Measurements from ENCODE around the gene GPR84.

Gene GPR84

DNA sequence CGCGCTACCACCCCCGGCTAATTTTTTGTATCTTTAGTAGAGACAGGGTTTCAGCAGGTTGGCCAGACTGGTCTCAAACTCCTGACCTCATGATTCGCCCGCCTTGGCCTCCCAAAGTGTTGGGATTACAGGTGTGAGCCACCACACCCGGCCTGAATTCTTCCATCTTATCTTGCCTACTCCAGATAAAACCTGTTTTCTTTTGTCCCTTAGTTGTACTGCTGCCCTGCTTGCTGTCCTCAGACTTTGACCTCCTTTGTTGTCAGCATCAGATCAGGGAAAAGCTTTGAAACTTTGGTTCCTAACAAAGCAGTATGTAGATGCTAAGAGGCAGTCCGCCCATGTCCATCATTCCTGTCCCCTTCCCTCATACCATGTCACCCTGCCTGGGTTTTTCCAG lies 23.4 kb downstream of the GPR84 start:
- Histone ChIP-seq H3K27me3 (ENCODE audit: control insufficient read depth in 2 of 2, insufficient read depth in 2 of 2, low read length in 2 of 2) (no peaks in the 10 kb centered on the region), H3K27ac (ENCODE audit: low read depth in 2 of 2, low read length in 2 of 2) (no peak overlapping the region), H3K4me1 (ENCODE audit: control insufficient read depth in 2 of 2, insufficient read depth in 2 of 2, low read length in 2 of 2) (peaks cover 0 to 4% of the 10 kb centered on the region in 2 donors), H3K9me3 (ENCODE audit: control insufficient read depth in 2 of 2, low read length in 2 of 2) (no peaks in the 10 kb centered on the region), H3K4me3 (ENCODE audit: low read length in 2 of 2) (no peak overlapping the region), H3K9ac (ENCODE audit: low read depth in 1 of 2, low read length in 2 of 2) (no peak overlapping the region), H3K36me3 (ENCODE audit: control insufficient read depth in 2 of 2, insufficient read depth in 2 of 2, low read length in 2 of 2) (peaks cover 32 to 40% of the 10 kb centered on the region in 2 donors)

DNA sequence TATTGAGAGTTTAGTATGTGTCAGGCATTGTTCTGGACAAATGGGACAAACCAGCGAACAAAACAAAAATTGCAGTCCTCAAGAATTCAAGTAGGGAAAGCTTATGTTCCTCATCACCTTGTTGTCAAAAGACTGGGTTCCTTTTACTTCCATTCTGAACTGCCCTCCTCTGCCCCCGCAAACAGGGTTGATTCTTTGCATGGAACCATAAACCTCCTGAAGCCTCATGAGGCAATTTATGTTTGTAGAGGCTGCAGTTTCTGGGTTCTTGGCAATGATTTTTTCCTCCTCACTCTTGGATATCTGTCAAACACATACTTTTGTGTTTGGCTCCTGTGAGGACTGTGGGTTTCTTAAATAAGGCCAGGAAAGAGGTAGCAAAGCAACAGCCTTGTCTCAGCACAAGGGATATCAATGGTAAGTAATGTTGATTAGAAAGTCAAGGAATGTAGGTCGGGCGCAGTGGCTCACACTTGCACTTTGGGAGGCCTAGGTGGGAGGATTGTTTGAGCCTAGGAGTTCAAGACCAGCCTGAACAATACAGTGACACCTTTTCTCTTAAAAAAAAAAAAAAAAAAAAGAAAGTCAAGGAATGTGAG lies 25.5 kb downstream of the GPR84 start:
- Histone ChIP-seq H3K9ac (ENCODE audit: low read depth in 1 of 2, low read length in 2 of 2) (no peak overlapping the region), H3K27ac (ENCODE audit: low read depth in 2 of 2, low read length in 2 of 2) (no peak overlapping the region), H3K4me1 (ENCODE audit: control insufficient read depth in 2 of 2, insufficient read depth in 2 of 2, low read length in 2 of 2) (peaks cover 0 to 4% of the 10 kb centered on the region in 2 donors)

DNA sequence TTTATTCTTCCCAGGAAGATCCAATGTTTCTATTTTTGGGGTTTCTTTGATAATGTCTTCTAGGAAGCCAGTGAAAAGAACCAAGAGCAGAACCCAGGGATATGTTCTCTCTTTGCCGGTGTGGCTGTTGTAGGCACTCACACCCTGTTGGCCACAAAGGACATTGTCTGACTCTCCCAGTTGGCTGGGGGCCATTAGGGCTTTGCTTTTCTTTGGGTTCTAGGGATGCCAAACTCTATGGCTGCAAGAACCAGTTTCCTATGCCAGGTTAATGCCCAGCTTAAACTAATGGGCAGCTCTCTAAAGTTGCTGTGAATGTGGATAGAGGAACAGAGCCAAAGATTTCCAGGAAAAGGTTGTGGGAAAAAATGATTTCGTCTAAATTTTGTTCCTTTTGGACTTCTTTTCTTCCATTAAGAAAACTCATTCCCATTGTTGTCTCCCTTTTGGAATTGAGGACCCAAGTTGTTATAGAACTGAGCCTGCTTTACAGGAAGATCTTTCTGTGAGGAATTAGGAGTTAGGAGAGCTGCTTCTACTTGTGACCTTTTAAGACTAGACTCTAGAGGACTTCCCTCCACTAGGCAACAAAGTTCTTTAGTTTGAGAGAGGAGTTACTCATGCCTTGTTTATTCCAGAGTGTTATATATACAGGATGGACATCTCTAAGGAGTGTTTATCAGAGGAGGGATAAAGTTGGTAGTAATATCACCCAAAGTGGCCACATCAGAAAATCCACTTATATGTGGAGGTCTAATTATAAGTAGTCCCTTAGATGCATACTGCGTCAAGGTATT lies 26.2 kb downstream of the GPR84 start:
- Histone ChIP-seq H3K27ac (ENCODE audit: low read depth in 2 of 2, low read length in 2 of 2) (no peak overlapping the region), H3K4me3 (ENCODE audit: low read length in 2 of 2) (no peak overlapping the region), H3K9me3 (ENCODE audit: control insufficient read depth in 2 of 2, low read length in 2 of 2) (no peaks in the 10 kb centered on the region), H3K4me1 (ENCODE audit: control insufficient read depth in 2 of 2, insufficient read depth in 2 of 2, low read length in 2 of 2) (peaks cover 0 to 4% of the 10 kb centered on the region in 2 donors), H3K27me3 (ENCODE audit: control insufficient read depth in 2 of 2, insufficient read depth in 2 of 2, low read length in 2 of 2) (no peaks in the 10 kb centered on the region), H3K9ac (ENCODE audit: low read depth in 1 of 2, low read length in 2 of 2) (no peak overlapping the region), H3K36me3 (ENCODE audit: control insufficient read depth in 2 of 2, insufficient read depth in 2 of 2, low read length in 2 of 2) (peaks cover 17 to 21% of the 10 kb centered on the region in 2 donors)

More for the DNA sequence above, 25.5 kb downstream of the GPR84 start:
- H3K27me3 ChIP-seq (ENCODE audit: control insufficient read depth in 2 of 2, insufficient read depth in 2 of 2, low read length in 2 of 2): no peaks in the 10 kb centered on the region
- H3K9me3 ChIP-seq (ENCODE audit: control insufficient read depth in 2 of 2, low read length in 2 of 2): no peaks in the 10 kb centered on the region
- H3K4me3 ChIP-seq (ENCODE audit: low read length in 2 of 2): no peak overlapping the region
- peaks cover 25 to 29% of the 10 kb centered on the region in 2 donors for H3K36me3 ChIP-seq (ENCODE audit: control insufficient read depth in 2 of 2, insufficient read depth in 2 of 2, low read length in 2 of 2)

DNA sequence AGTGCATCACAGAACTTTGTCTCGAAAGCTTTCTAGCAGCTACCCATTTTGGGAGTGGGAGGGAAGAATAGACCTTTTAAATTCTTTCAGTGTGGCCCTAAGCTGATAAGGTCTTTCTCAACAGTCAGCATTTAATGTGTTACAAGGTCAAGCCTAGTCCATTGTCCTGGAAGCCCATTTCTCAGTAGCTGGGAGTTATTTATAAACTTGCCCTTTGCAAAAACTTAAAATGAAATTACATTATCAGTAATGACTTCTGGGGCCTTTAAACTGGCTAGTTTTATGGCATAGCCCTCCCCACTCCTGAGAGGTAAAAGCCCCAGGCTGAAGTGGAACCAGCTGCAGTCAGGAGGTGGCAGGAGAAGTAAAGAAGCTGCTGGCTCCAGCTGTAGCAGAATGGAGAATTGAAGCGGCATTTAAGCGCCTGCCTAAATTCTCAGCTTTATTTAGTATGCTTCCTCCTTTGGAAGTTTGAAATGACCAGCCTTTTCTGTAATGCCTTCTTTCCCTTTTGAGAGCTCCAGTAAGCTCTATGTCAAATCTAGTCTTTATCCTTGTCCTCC lies 26.9 kb downstream of the GPR84 start:
- Histone ChIP-seq H3K36me3 (ENCODE audit: control insufficient read depth in 2 of 2, insufficient read depth in 2 of 2, low read length in 2 of 2) (peaks cover 16% of the 10 kb centered on the region in 2 donors), H3K27ac (ENCODE audit: low read depth in 2 of 2, low read length in 2 of 2) (no peak overlapping the region)

DNA sequence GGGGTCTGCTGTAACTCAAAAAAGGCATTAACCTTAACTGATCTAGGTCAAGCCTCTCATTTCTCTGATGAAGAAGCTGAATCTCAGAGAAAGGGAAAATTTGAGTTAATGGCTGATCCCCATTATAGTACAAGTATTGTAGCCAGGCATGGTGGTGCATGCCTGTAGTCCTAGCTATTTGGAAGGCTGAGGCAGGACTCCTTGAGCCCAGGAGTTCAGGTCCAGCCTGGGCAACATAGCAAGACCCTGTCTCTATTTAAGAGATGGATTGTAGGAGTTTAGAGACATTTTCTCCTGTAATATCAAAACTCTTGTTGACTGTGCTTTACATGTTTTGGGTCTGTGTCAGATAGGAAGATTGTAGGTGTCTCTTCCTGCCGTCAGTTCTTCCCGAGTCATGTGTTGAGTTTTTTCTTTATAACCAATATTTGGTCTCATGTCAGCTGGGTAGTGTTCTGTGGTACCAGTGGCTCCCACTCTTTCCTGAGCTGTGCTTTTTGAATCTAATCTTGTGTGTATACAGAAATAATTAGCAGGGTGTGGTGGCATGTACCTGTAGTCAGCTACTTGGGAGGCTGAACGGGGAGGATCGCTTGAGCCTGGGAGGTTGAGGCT lies 30.8 kb downstream of the GPR84 start:
- no peak overlapping the region for H3K27ac ChIP-seq (ENCODE audit: low read depth in 2 of 2, low read length in 2 of 2)
- no peak overlapping the region for H3K9ac ChIP-seq (ENCODE audit: low read depth in 1 of 2, low read length in 2 of 2)
- no peaks in the 10 kb centered on the region for H3K9me3 ChIP-seq (ENCODE audit: control insufficient read depth in 2 of 2, low read length in 2 of 2)
- H3K27me3 ChIP-seq (ENCODE audit: control insufficient read depth in 2 of 2, insufficient read depth in 2 of 2, low read length in 2 of 2): no peaks in the 10 kb centered on the region
- H3K36me3 ChIP-seq (ENCODE audit: control insufficient read depth in 2 of 2, insufficient read depth in 2 of 2, low read length in 2 of 2): peaks cover 0 to 3% of the 10 kb centered on the region in 2 donors
- peaks cover 7 to 17% of the 10 kb centered on the region in 2 donors for H3K4me1 ChIP-seq (ENCODE audit: control insufficient read depth in 2 of 2, insufficient read depth in 2 of 2, low read length in 2 of 2)
- H3K4me3 ChIP-seq (ENCODE audit: low read length in 2 of 2): no peak overlapping the region

More for the DNA sequence above, 26.9 kb downstream of the GPR84 start:
- peaks cover 0 to 4% of the 10 kb centered on the region in 2 donors for H3K4me1 ChIP-seq (ENCODE audit: control insufficient read depth in 2 of 2, insufficient read depth in 2 of 2, low read length in 2 of 2)
- no peak overlapping the region for H3K4me3 ChIP-seq (ENCODE audit: low read length in 2 of 2)
- no peaks in the 10 kb centered on the region for H3K9me3 ChIP-seq (ENCODE audit: control insufficient read depth in 2 of 2, low read length in 2 of 2)
- no peaks in the 10 kb centered on the region for H3K27me3 ChIP-seq (ENCODE audit: control insufficient read depth in 2 of 2, insufficient read depth in 2 of 2, low read length in 2 of 2)
- H3K9ac ChIP-seq (ENCODE audit: low read depth in 1 of 2, low read length in 2 of 2): no peak overlapping the region

DNA sequence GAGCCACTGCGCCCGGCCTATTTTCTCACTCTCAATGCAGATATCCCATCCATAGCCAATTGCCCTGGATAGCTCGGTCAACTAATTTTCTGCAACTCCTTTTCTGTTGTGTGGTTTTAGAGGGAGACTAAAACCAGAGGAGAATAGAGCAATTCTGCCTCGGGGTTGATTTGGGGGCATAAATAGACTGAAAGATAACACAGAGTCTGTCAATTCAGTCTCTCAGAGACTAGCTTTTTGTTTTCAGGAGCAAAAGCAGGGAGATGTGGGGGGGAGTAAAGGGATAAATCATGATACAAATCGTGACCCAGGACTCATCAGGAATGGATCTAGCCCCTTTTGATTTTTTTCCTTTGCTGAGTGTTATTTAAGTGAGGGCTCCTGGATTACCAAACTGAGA lies 32.8 kb downstream of the GPR84 start:
- H3K4me1 ChIP-seq (ENCODE audit: control insufficient read depth in 2 of 2, insufficient read depth in 2 of 2, low read length in 2 of 2): peaks cover 4 to 20% of the 10 kb centered on the region in 2 donors
- H3K9me3 ChIP-seq (ENCODE audit: control insufficient read depth in 2 of 2, low read length in 2 of 2): no peaks in the 10 kb centered on the region
- H3K9ac ChIP-seq (ENCODE audit: low read depth in 1 of 2, low read length in 2 of 2): no peak overlapping the region
- H3K27me3 ChIP-seq (ENCODE audit: control insufficient read depth in 2 of 2, insufficient read depth in 2 of 2, low read length in 2 of 2): no peaks in the 10 kb centered on the region
- H3K4me3 ChIP-seq (ENCODE audit: low read length in 2 of 2): no peak overlapping the region
- H3K36me3 ChIP-seq (ENCODE audit: control insufficient read depth in 2 of 2, insufficient read depth in 2 of 2, low read length in 2 of 2): peaks cover 0 to 3% of the 10 kb centered on the region in 2 donors
- no peak overlapping the region for H3K27ac ChIP-seq (ENCODE audit: low read depth in 2 of 2, low read length in 2 of 2)

DNA sequence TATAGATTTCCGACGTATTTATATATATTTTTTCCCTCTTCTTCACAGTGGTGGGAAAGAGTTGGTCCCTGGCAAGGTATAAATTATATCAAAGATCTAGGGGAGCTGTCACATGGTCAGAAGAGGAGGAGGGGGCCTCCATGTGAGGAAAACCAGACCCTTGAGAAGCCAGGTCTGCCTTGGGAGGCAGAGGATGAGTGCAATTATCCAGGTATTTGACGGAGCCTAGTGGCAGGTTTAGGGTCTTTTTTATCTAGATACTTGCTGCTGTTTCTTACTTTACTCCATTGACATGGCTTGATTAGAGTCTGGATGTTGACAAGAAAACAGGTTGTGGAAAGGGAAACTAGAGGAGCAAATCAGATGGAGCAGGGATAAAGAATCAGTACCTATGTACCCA lies 33.8 kb downstream of the GPR84 start:
- Histone ChIP-seq H3K27ac (ENCODE audit: low read depth in 2 of 2, low read length in 2 of 2) (no peak overlapping the region), H3K4me3 (ENCODE audit: low read length in 2 of 2) (no peak overlapping the region), H3K36me3 (ENCODE audit: control insufficient read depth in 2 of 2, insufficient read depth in 2 of 2, low read length in 2 of 2) (peaks cover 0 to 3% of the 10 kb centered on the region in 2 donors), H3K9me3 (ENCODE audit: control insufficient read depth in 2 of 2, low read length in 2 of 2) (no peaks in the 10 kb centered on the region), H3K9ac (ENCODE audit: low read depth in 1 of 2, low read length in 2 of 2) (no peak overlapping the region), H3K4me1 (ENCODE audit: control insufficient read depth in 2 of 2, insufficient read depth in 2 of 2, low read length in 2 of 2) (peaks cover 4 to 23% of the 10 kb centered on the region in 2 donors), H3K27me3 (ENCODE audit: control insufficient read depth in 2 of 2, insufficient read depth in 2 of 2, low read length in 2 of 2) (no peaks in the 10 kb centered on the region)

DNA sequence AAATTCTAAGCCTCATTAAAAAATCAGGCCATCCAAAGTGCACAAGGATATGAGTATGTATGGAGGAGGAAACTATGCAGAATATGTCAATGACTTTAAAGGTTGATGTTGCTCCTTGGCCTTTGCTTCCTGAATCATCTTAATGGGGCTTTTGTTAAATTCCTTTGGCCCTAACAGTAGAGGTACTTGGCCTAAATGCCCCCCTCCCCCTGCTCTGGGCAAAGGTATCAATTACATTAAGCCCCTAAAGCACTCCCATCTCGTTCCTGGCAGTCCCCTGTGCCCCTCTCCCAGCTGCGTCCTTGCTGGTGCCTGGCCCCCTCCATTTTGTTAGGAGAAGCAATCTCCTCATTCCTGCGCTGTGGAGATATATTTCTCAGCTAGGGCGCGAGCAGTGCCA lies 34.5 kb downstream of the GPR84 start:
- H3K4me1 ChIP-seq (ENCODE audit: control insufficient read depth in 2 of 2, insufficient read depth in 2 of 2, low read length in 2 of 2): peaks cover 4 to 23% of the 10 kb centered on the region in 2 donors

DNA sequence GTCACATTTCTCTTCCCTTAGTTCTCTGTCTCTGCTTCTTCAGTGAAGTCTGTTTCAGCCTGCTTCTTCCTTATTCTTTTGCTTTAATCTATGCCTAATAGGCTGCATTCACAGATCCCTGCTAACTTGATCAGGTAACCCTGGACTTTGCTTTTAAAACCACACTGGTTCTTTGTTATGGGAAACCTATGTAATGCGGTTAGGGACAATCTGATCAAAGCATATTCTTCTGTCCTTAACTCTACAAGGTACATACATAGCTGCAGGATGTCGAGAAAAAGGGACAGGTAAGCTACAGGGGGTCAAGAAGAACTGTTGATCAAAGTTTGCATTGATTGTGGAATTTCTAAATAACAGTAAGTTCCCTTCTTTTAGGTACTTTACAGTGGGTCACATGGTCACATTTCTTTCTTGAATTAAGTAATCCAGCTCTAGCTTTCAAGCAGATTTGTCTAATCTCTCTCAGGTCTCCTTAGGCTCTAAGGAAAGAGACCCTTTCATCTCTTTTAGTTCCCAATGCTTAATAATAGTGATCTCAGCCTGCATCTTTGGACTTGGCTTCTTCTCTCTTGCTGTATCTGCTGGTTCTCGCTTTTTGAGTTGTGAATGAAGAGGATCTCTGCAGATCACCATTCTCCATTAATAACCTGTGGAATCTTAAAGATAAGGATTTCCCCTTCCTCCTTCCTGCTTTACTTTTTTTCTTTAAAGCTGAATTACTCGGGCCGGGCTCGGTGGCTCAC lies 35.5 kb downstream of the GPR84 start:
- peaks cover 4 to 28% of the 10 kb centered on the region in 2 donors for H3K4me1 ChIP-seq (ENCODE audit: control insufficient read depth in 2 of 2, insufficient read depth in 2 of 2, low read length in 2 of 2)
- no peak overlapping the region for H3K27ac ChIP-seq (ENCODE audit: low read depth in 2 of 2, low read length in 2 of 2)
- H3K9ac ChIP-seq (ENCODE audit: low read depth in 1 of 2, low read length in 2 of 2): no peak overlapping the region

More for the DNA sequence above, 34.5 kb downstream of the GPR84 start:
- no peaks in the 10 kb centered on the region for H3K27me3 ChIP-seq (ENCODE audit: control insufficient read depth in 2 of 2, insufficient read depth in 2 of 2, low read length in 2 of 2)
- H3K9ac ChIP-seq (ENCODE audit: low read depth in 1 of 2, low read length in 2 of 2): no peak overlapping the region
- peaks cover 0 to 3% of the 10 kb centered on the region in 2 donors for H3K36me3 ChIP-seq (ENCODE audit: control insufficient read depth in 2 of 2, insufficient read depth in 2 of 2, low read length in 2 of 2)
- H3K4me3 ChIP-seq (ENCODE audit: low read length in 2 of 2): no peak overlapping the region
- no peaks in the 10 kb centered on the region for H3K9me3 ChIP-seq (ENCODE audit: control insufficient read depth in 2 of 2, low read length in 2 of 2)
- H3K27ac ChIP-seq (ENCODE audit: low read depth in 2 of 2, low read length in 2 of 2): no peak overlapping the region

More for the DNA sequence above, 35.5 kb downstream of the GPR84 start:
- H3K36me3 ChIP-seq (ENCODE audit: control insufficient read depth in 2 of 2, insufficient read depth in 2 of 2, low read length in 2 of 2): peaks cover 0 to 3% of the 10 kb centered on the region in 2 donors
- H3K4me3 ChIP-seq (ENCODE audit: low read length in 2 of 2): no peak overlapping the region
- no peaks in the 10 kb centered on the region for H3K9me3 ChIP-seq (ENCODE audit: control insufficient read depth in 2 of 2, low read length in 2 of 2)
- no peaks in the 10 kb centered on the region for H3K27me3 ChIP-seq (ENCODE audit: control insufficient read depth in 2 of 2, insufficient read depth in 2 of 2, low read length in 2 of 2)
